ENCODE measurements around the gene PDS5A.
A peak's percentile ranks its signal among the peaks of the same experiment; 100 is the strongest.
"Not testable (repeated sequence)": the region's sequence is repeated elsewhere in the genome, so short reads cannot be mapped to it uniquely, and the experiment has no call there.

Gene PDS5A

GRCh38 chr4:39977489-39978377 lies at the start of gene PDS5A:
PDS5A (minus strand) TSS chr4:39977911; CDS start chr4:39976577, 1,334 bp downstream.
- peak; percentile 82 to 85 for DNase-seq

GRCh38 chr4:40024049-40024448 lies 46.3 kb upstream of the PDS5A start:
- not testable (repeated sequence) for DNase-seq

- not testable (repeated sequence) for DNase-seq
Measured at GRCh38 chr4:40021116-40021515, 43.4 kb upstream of the PDS5A start.

- no peak for DNase-seq
Measured at GRCh38 chr4:40020221-40020620, 42.5 kb upstream of the PDS5A start.

GRCh38 chr4:40016007-40016406 lies 38.3 kb upstream of the PDS5A start:
- no peak for DNase-seq

GRCh38 chr4:40003986-40004385 lies 26.3 kb upstream of the PDS5A start:
- peak; percentile 80 to 86 for DNase-seq

- no peak for DNase-seq
Measured at GRCh38 chr4:40000711-40001110, 23.0 kb upstream of the PDS5A start.

GRCh38 chr4:39998659-39999345 lies 21.1 kb upstream of the PDS5A start:
- DNase-seq: no peak

- DNase-seq: no peak
Measured at GRCh38 chr4:39996811-39997210, 19.1 kb upstream of the PDS5A start.

GRCh38 chr4:39994406-39994805 lies 16.7 kb upstream of the PDS5A start:
- DNase-seq: no peak

- DNase-seq: not testable (repeated sequence)
Measured at GRCh38 chr4:39989381-39989780, 11.7 kb upstream of the PDS5A start.

GRCh38 chr4:39987485-39987884 lies 9.8 kb upstream of the PDS5A start:
- no peak for DNase-seq

GRCh38 chr4:39978904-39979303 lies 1.2 kb upstream of the PDS5A start:
- no peak for DNase-seq

- no peak for DNase-seq
Measured at GRCh38 chr4:39978378-39978775, 666 bp upstream of the PDS5A start.

GRCh38 chr4:39976945-39977488 lies 694 bp downstream of the PDS5A start:
- DNase-seq: no peak

GRCh38 chr4:39976141-39976944 lies 1.4 kb downstream of the PDS5A start:
- peak; percentile 74 to 76 for DNase-seq

- DNase-seq: no peak
Measured at GRCh38 chr4:39975488-39976089, 2.1 kb downstream of the PDS5A start.

GRCh38 chr4:39973052-39973451 lies 4.7 kb downstream of the PDS5A start:
- not testable (repeated sequence) for DNase-seq

GRCh38 chr4:39970671-39971640 lies 6.8 kb downstream of the PDS5A start:
- DNase-seq: no peak

GRCh38 chr4:39963656-39964055 lies 14.1 kb downstream of the PDS5A start:
- no peak for DNase-seq

GRCh38 chr4:39961311-39961877 lies 16.3 kb downstream of the PDS5A start:
- DNase-seq: no peak
